GM21529 (cell line): Measurements from ENCODE around the gene GKN1.

ENCODE experiments used
- ATAC-seq: cut with Tn5 transposase; IDR thresholded peaks from one replicate; pipeline ENCODE4 v1.9.1; 2021; ENCODE audit not compliant: unreplicated experiment

GKN1 gene

DNA sequence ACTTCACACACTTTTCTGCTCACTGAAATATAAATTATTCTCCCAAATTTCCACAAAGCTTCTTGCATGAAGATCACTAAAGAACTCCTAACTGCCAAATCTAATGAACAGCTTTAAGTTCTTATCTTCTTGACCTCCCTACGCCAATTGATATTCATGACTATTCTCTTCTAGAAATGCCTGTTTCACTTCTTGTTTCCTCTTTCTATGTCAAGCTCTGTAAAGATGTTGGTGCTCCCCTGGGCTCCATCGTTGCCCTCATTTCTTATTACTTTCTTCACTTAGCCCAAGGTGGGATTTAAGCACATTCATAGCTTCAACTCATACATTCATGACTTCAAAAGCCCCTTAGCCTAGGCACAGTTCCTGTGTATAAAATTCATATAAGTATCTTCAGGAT, 29.3 kb downstream of the GKN1 start:
- no peak for ATAC-seq

DNA sequence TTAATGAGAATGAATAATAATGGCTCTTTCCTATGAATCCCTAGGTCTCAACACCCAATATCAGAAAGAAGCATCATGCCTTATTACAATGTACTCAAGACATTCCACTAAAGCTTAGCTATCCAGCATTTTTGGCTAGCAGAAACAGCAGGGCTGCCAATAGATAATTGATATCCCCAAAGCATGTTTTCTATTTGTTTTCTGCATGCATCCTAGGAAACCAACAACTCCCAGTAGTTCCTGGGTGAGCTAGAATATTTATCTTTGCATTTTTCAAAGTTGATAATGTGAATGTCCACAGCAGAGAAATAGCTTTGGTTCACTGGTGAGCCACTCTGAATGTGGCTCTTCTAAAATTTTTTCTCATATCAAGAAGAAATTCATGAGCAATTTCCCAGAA, 32.7 kb downstream of the GKN1 start:
- ATAC-seq = no peak

DNA sequence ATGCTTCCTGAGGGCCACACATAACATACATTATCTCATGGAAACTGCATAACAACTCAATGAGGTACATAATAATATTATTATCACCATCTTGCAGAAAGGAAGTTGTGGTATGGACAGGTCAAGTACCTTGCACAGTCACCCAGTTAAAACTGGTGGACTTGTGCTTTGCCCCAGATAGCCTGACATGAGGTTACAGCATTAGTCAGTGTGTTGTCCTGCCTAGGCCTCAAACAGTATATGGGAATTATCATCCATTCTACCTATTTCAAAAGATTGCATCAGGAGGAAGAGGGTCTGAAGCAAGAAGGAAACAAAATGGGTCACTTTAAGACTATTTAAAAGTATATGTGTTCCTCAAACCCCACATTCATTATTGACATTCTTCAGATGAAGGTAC, 33.2 kb downstream of the GKN1 start:
- ATAC-seq = no peak

DNA sequence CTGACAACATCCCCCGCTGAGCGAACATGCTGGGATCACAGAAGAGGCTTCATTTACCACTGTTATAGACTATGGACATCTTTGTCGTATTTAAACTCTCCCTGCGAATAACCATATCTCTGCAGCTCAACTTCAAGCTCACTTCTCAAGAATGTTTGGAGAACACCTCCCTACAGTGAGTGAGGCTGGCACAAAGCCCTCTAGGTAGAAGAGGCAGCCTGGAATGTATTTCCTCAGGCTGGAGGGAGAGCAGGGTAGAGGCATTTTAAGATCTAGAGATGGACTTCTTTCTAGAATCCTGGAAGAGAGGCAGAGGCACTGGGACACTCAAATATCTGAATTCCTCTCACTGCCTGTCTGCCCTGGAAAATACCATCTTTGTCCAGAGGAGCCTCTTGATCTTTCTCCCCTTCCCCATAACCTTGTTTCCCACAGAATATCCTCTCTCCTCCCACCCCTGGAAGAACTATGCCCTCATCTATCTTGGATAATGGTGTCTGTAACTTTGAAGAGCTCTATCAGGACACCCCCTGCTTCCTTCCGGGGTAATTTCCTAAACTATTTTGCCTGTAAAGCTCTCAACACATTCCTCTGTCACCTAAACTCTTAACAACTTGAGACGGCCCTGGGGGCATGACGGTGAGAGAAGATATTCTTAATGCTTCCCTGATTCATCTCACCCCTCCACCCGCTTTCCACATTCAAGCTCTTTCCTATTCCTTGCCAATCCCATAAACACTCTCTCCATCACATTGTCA, 36.2 kb downstream of the GKN1 start:
- no peak for ATAC-seq

DNA sequence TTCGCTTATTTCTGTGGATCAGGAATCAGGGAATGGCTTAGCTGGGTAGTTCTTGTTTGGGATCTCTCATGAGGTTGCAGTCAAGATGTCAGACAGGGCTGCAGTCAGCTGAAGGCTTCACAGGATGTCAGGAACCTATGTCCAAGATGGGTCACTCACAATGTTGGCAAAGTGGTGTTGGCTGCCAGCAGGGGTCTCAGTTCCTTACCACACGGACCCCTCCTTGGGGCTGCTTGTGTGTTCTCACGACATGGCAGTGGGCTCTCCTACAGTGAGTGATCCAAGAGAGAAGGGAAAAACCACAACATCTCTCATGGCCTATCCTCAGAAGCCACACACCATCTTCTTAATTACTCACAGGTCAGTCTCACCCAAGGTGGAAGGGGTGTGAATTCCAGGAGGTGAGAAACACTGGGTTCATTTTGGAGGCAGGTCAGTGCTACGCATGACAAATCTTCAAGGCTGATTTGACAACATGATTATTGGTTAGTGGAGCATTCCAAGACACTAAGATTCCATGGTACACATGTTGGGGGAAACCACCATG, 37.2 kb downstream of the GKN1 start:
- no peak for ATAC-seq

DNA sequence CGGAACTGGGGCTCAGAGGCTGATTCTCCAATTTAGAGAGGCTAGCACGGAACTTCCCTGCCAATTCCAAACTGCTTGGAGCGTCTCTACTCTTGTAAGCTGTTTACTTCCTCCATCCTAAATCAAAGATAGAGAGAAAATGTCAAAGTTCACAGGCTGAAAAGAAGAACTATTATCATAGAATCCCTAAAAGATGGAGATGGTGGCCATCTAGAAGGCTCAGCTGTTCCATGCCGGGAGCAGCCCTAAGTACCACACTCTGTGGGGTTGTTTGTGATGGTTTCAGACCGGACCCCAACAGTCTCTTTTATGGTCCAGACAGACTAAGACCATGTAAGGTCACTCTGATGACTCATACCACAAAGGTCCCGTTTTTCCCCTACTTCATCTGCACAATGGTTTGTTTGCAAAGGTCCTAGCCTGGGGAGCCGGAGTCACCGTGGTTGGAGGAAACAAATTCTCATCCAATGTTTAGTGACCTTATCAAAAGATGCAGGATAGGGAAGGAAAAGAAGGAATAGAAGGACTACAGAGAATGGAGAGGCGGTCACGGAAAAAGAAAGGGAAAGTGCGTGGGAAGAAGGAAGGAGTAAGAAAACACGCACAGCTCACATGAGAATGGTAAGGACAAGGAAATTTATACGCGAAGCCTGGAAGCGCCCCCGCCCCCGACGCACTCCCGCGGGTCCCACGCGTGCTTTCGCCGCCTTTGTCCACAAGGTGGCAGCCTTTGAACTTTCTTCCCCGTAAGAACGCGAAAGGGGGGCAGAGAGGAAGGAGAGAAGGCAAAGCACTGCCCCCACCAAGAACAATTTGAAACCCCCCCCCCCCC, 38.1 kb downstream of the GKN1 start:
- ATAC-seq = no peak

DNA sequence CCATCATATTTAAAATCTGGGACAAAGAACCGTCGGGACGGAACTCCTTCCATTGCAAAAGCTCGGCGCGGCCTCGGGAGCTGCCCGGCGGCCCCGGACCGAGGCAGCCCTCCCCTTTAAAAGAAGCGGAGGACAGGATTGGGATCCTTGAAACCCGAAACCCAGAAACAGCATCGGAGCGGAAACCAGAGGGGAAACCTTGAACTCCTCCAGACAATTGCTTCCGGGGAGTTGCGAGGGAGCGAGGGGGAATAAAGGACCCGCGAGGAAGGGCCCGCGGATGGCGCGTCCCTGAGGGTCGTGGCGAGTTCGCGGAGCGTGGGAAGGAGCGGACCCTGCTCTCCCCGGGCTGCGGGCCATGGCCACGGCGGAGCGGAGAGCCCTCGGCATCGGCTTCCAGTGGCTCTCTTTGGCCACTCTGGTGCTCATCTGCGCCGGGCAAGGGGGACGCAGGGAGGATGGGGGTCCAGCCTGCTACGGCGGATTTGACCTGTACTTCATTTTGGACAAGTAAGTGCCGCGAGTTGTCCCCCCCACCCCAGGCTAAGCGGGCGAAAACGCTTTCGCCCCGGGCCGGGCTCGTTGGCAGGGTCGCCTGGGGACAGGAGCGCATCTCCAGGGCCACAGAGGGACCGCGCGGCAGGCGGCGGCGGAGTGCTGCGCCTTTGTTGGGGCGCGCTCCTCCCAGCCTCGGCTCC, 38.9 kb downstream of the GKN1 start, which contains the start of gene ANTXR1:
Gene ANTXR1 (plus strand): TSS at position 38 of the 698 bp plus-strand sequence. CDS start 321 bp downstream, at position 359.
- ATAC-seq = no peak

- no peak for ATAC-seq
Measured at GRCh38 chr2:69013840-69014821, 39.7 kb downstream of the GKN1 start.

- ATAC-seq = no peak
Measured at GRCh38 chr2:69017080-69017479, 42.6 kb downstream of the GKN1 start.

- no peak for ATAC-seq
Measured at GRCh38 chr2:69017835-69018234, 43.4 kb downstream of the GKN1 start.

DNA sequence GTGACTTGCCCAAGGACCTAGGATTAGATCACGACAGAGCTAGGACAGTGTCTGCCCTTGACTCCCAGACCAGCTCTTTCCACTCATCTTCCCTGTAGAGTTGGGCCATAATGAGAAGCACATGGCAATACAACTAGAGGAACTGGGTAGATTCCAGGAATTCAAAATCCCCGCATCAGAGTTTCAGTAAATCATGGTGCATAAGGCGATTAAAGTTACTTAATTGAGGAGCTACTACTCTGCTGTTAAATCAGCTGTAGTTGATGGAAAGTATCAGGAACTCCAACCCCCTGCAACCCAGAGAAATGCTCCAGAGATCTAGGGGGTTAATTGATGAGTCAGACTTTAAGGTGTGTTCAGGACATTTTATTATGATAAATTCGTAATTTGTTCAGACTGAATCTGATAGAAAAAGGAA, 44.3 kb downstream of the GKN1 start:
- no peak for ATAC-seq

GRCh38 chr2:69020496-69021426, 46.3 kb downstream of the GKN1 start:
- no peak for ATAC-seq

GRCh38 chr2:69021727-69022126, 47.3 kb downstream of the GKN1 start:
- ATAC-seq = no peak

DNA sequence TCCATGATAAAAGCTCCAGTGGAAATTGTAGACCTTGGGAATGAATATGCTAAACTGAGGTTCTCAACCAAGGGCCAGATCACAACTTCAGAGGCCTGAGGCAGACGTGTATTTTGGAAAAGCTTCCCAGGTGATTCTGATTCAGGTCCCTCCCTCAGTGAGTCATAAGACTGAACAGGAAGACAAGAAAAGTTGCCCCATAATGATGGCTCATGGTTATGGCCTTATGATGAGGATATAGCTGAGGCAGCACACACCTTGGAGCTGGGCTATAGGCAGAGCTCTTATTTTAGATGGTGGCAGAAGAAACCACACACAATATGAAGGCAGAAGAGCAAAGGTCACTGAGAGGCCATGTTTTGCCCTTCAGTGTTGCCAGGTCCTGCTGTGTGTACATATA, 48.1 kb downstream of the GKN1 start:
- ATAC-seq = no peak

DNA sequence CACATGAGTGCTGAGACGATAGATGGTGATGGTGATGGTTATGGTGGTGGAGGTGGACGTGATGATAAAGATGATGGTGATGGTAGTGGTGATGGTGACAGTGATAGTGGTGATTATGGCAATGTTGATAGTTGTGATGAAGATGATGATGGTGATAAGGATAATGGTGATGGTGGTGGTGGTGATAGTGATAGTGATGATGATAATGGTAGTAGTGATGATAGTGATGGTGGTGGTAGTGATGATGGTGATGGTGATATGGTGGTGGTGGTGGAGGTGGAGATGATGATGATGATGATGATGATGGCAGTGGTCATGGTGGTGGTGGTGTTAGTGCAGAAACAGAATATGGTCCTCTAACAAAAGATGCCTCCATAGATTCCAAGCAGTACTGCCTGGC, 48.8 kb downstream of the GKN1 start:
- no peak for ATAC-seq

DNA sequence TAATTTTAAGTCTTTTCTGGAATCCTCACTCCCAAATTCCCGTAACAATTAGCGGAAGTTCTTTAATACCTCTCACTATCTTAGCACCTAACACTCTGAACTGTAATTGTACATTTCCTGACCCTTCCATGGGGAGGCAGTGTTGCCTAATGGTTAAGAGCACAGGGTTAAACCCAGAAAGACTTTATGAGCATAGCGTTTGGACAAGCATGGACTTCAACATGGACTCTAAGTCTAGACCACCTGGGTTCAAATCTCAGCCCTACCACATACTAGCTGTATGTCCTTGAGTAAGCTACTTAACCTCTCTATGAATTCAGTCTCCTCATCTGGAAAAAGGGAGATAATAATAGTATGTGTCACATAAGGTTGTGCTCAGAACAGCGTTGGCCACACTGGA, 51.6 kb downstream of the GKN1 start:
- ATAC-seq = no peak

- ATAC-seq = no peak
Measured at GRCh38 chr2:69026691-69027459, 52.4 kb downstream of the GKN1 start.
